ENCODE results near the gene ARHGEF16.

The ARHGEF16 gene

GRCh38 chr1:3521426-3521825 is 67.0 kb downstream of the ARHGEF16 start:
- no peak for DNase-seq

GRCh38 chr1:3522112-3522511 is 67.6 kb downstream of the ARHGEF16 start:
- no peak for DNase-seq

GRCh38 chr1:3522564-3523265 is 68.2 kb downstream of the ARHGEF16 start:
- DNase-seq: no peak

- no peak for DNase-seq
Measured at GRCh38 chr1:3523980-3524379, 69.5 kb downstream of the ARHGEF16 start.

- no peak for DNase-seq
Measured at GRCh38 chr1:3524556-3525203, 70.2 kb downstream of the ARHGEF16 start.

- no peak for DNase-seq
Measured at GRCh38 chr1:3525551-3526482, 71.4 kb downstream of the ARHGEF16 start.

- no peak for DNase-seq
Measured at GRCh38 chr1:3527774-3528173, 73.3 kb downstream of the ARHGEF16 start.

- DNase-seq: no peak
Measured at GRCh38 chr1:3529099-3529729, 74.7 kb downstream of the ARHGEF16 start.

- DNase-seq: peak; percentile 62
Measured at GRCh38 chr1:3530086-3530925, 75.8 kb downstream of the ARHGEF16 start.

Measured in NCI-H1105 treated with DMSO at 0.1 percent for 48 hours (cell line).